ENCODE data around the gene CEACAM20. TPM values are rescaled to one million over a fixed set of nuclear protein-coding genes. Genes with fewer than 3 reads are reported as not detected.
A peak's percentile ranks its signal among the peaks of the same experiment; 100 is the strongest.
"Not testable (repeated sequence)": the region's sequence is repeated elsewhere in the genome, so short reads cannot be mapped to it uniquely, and the experiment has no call there.

The CEACAM20 gene
- total RNA-seq, 1 experiment from 2014 or later = not detected

GRCh38 chr19:44551850-44552249 is 22.4 kb upstream of the CEACAM20 start:
- in situ Hi-C loops (cut with HindIII; ENCODE audit: low sequenced_read_pairs) = no loop called here
- no peak for DNase-seq (ENCODE audit: low spot score)

DNA sequence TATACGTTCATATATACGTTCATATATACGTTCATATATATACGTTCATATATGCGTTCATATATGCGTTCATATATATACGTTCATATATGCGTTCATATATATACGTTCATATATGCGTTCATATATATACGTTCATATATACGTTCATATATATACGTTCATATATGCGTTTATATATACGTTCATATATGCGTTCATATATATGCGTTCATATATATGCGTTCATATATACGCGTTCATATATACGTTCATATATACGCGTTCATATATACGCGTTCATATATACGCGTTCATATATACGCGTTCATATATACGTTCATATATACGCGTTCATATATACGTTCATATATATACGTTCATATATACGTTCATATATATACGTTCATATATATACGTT is 21.5 kb upstream of the CEACAM20 start:
- DNase-seq (ENCODE audit: low spot score); in situ Hi-C loops (cut with HindIII; ENCODE audit: low sequenced_read_pairs): not testable (repeated sequence)

- no peak for DNase-seq (ENCODE audit: low spot score)
- in situ Hi-C loops (cut with HindIII; ENCODE audit: low sequenced_read_pairs) = no loop called here
These were observed 20.0 kb upstream of the CEACAM20 start for GRCh38 chr19:44549507-44549906.

- no peak for DNase-seq (ENCODE audit: low spot score)
- in situ Hi-C loops (cut with HindIII; ENCODE audit: low sequenced_read_pairs) = no loop called here
These were observed 19.3 kb upstream of the CEACAM20 start for GRCh38 chr19:44548736-44549135.

- in situ Hi-C loops (cut with HindIII; ENCODE audit: low sequenced_read_pairs) = no loop called here
- no peak for DNase-seq (ENCODE audit: low spot score)
These were observed 14.6 kb upstream of the CEACAM20 start for GRCh38 chr19:44544031-44544430.

GRCh38 chr19:44542671-44543070 is 13.2 kb upstream of the CEACAM20 start:
- no peak for DNase-seq (ENCODE audit: low spot score)
- in situ Hi-C loops (cut with HindIII; ENCODE audit: low sequenced_read_pairs) = no loop called here

DNA sequence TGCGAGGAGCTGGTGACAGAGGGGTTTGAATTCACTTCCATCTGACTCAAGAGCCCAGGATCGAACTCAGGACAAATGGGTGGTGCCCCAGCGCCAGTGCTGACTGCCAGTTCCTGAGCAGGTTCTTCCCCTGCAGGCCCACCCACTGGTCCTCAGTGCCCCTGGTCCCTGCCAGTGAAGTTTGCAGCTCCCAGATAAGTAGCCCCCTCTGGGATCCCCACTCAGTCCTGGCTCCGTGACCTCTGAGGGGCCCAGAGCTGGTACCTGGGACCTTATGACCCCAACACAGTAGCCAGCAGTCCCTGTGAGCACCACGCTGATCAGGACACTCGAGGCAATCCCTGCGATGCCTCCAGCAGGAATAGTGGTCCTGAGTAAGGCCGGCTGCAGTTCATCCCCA is 11.3 kb upstream of the CEACAM20 start:
- in situ Hi-C loops (cut with HindIII; ENCODE audit: low sequenced_read_pairs) = no loop called here
- DNase-seq (ENCODE audit: low spot score) = no peak

GRCh38 chr19:44539991-44540390 is 10.5 kb upstream of the CEACAM20 start:
- in situ Hi-C loops (cut with HindIII; ENCODE audit: low sequenced_read_pairs) = no loop called here
- DNase-seq (ENCODE audit: low spot score) = no peak

GRCh38 chr19:44539236-44539826 is 9.9 kb upstream of the CEACAM20 start:
- in situ Hi-C loops (cut with HindIII; ENCODE audit: low sequenced_read_pairs) = no loop called here

DNA sequence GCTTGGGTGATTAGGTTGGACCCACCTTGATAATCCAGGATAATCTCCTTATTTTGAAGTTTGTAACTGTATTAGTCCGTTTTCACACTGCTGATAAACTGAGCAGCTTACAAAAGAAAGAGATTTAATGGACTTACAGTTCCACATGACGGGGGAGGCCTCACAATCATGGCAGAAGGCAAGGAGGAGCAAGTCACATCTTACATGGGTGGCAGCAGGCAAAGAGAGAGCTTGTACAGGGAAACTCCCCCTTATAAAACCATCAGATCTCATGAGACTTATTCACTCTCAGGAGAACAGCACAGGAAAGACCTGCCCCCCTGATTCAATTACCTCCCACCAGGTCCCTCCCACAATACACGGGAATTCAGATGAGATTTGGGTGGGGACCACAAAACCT is 5.9 kb upstream of the CEACAM20 start:
- DNase-seq (ENCODE audit: low spot score); in situ Hi-C loops (cut with HindIII; ENCODE audit: low sequenced_read_pairs): not testable (repeated sequence)

More at GRCh38 chr19:44539236-44539826, 9.9 kb upstream of the CEACAM20 start:
- DNase-seq (ENCODE audit: low spot score) = no peak

- DNase-seq (ENCODE audit: low spot score) = no peak
- in situ Hi-C loops (cut with HindIII; ENCODE audit: low sequenced_read_pairs) = no loop called here
These were observed 3.3 kb upstream of the CEACAM20 start for GRCh38 chr19:44532819-44533218.

DNA sequence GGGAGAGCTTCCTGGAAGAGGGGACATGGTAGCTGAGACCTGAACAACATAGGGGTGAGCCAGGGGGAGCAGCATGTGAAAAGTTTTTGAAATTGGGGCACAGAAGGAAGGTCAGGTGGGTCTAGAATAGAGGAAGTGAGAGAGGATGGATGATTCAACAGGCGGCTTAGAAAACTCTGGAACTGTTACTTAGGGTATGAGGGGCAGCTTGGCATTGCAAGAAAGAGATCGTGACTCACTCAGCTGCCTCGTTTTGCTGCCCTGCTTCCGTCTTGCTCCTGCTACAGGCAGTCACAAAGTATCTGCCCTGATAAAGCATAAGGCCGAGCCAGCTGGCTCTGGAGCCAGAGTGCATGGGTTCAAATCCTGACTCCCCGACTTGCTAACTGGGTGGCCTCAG is 1.3 kb upstream of the CEACAM20 start:
- in situ Hi-C loops (cut with HindIII; ENCODE audit: low sequenced_read_pairs) = no loop called here
- DNase-seq (ENCODE audit: low spot score) = no peak

DNA sequence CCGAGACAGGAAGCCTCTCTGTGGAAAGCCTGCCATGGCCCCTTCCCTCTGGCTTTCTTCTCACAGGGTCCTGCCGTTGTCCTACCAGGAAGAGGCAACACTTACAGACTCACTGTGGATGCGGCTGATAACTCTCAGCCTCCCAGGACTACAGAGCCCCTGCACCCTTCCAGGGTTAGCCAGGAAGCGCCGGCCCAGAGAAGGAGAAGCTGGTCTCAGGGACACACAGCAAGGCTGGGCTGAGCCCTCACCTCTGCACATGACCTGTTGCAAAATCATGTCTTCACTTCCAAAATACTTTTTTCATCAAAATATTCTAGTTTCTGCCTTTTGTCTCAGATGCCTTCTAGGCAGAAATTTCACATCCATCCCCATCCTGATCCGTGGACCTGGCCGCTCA is 1.9 kb downstream of the CEACAM20 start:
- DNase-seq (ENCODE audit: low spot score) = no peak
- in situ Hi-C loops (cut with HindIII; ENCODE audit: low sequenced_read_pairs) = no loop called here

DNA sequence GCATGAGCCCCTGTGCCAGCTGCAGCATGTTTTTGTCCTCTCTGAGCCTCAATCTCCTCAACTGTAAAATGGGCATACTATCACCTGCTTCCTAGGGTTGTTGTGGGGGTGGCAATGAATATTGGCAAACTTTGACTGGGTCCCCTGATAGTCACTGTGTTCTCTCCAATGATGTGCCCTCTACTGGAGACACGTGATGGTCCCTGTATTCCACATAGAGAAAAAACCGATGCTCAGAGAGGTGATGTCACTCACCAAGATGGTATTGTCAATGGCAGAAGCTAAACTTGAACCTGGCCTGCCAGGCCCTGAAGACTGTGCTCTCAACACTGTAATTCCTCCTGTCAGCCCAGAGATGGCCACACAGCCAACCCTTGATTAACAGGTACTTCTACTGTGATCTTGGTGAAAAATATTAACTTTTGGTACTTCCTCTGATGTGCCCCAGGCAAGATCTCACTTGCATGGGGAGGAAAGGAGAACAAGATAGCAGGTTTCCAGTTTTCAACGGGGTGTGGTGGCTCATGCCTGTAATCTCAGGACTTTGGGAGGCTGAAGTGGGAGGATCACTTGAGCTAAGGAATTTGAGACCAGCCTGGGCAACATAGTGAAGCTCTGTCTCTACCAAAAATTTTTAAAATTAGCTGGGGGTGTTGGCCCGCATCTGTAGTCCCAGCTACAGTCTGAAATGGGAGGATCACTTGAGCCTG is 3.6 kb downstream of the CEACAM20 start:
- in situ Hi-C loops (cut with HindIII; ENCODE audit: low sequenced_read_pairs) = no loop called here

GRCh38 chr19:44521370-44521769 is 8.1 kb downstream of the CEACAM20 start:
- DNase-seq (ENCODE audit: low spot score) = no peak
- in situ Hi-C loops (cut with HindIII; ENCODE audit: low sequenced_read_pairs) = no loop called here

More for the DNA sequence above, 3.6 kb downstream of the CEACAM20 start:
- no peak for DNase-seq (ENCODE audit: low spot score)

DNA sequence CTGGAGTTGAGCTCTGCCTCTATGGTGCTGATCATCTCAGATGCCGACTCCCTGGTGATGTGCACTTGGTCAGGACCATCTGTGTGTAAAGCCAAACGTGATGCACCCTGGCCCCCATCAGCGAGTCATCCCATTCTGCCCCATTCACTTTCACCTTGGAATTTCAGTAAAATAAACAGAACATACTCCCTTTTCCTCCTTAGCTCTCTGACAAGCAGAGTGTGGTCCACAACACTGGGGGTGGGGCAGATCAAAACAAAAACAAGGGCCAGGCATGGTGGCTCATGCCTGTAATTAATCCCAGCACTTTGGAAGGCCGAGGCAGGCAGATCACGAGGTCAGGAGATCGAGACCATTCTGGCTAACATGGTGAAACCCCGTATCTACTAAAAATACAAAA is 12.3 kb downstream of the CEACAM20 start:
- in situ Hi-C loops (cut with HindIII; ENCODE audit: low sequenced_read_pairs) = no loop called here
- no peak for DNase-seq (ENCODE audit: low spot score)

GRCh38 chr19:44515907-44516306 is 13.6 kb downstream of the CEACAM20 start:
- in situ Hi-C loops (cut with HindIII; ENCODE audit: low sequenced_read_pairs) = no loop called here
- no peak for DNase-seq (ENCODE audit: low spot score)

GRCh38 chr19:44515031-44515430 is 14.4 kb downstream of the CEACAM20 start:
- in situ Hi-C loops (cut with HindIII; ENCODE audit: low sequenced_read_pairs) = no loop called here
- no peak for DNase-seq (ENCODE audit: low spot score)

DNA sequence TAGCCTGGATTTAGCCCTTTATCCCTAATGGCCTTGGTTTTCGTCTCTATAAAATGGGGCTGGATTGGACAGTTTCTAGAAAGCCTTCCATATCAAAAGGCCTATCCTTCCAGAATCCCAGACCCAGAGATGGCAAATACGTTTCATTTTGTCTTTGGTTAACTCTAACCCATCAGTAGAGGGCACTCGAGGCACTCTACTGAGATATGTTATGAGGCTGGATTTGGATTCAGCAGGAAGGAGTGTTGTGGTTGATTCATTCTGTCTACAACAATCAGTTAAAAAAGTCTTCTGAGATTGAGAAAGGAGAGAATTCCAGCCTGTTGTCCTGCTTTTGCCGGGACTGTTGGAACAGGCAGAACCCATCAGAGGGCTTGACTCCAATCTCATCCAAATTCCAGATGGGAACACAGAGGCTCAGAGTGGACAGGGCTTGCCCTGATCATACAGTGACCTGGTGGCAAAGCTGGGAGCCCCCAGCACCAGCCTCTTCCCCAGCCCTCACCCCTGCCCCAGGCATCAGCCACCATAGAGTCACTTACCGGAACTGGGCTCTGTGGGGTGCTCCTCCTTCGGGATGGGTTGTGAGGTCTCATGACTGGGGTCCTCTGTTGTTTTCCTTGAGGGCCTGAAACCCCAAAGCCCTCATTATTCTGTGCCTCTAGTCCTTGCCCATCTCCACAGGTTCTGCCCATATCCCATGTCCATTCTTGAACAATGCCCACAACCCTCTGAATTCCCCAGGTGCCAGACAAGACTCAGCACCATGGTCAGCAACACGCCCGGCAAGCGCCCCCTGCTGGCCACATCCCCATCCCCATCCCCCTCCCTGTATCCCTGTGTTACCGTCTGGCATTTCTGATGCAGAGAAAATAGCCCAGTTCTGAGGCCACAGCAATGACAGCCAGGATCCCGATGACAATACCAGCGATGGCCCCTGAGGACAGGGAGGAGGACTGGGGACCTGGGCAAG is 16.9 kb downstream of the CEACAM20 start:
- DNase-seq (ENCODE audit: low spot score) = peak; percentile 9
- in situ Hi-C loops (cut with HindIII; ENCODE audit: low sequenced_read_pairs) = no loop called here

DNA sequence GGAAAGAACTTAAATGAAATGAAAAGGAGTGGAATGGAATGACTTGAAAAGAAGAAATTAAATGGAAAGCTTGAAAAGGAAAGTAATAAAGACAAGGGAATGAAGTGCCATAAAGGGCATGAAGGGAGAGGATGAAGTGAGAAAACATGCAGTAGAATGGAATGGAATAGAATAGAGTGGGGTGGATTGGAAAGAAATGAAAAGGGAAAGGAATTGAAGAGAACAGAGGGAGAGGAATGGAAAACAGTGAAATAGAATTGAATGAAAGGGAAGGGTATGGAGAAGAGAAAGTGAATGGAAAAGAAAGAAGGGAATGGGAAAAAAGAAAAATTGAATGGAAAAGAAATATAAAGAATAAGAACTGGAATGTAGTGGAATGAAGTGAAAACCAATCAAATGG is 20.0 kb downstream of the CEACAM20 start:
- DNase-seq (ENCODE audit: low spot score) = no peak
- in situ Hi-C loops (cut with HindIII; ENCODE audit: low sequenced_read_pairs) = no loop called here

Measured in G401 (cell line).